ENCODE results near the gene ARMS2.
A peak's percentile ranks its signal among the peaks of the same experiment; 100 is the strongest.

The ARMS2 gene

GRCh38 chr10:122454603-122455080, at the start of gene ARMS2:
Gene ARMS2, plus strand, starts transcription at chr10:122454653. Its CDS starts 75 bp downstream, at chr10:122454728.
- TF ChIP-seq ZC3H10 (CRISPR knock-in tag; IDR thresholded peaks at IDR 0.05) (no peak), PPARA (CRISPR knock-in tag; IDR thresholded peaks at IDR 0.05; ENCODE audit: borderline replicate concordance) (no peak), CREB5 (CRISPR knock-in tag; IDR thresholded peaks at IDR 0.05; ENCODE audit: low read depth) (no peak), ESRRG (CRISPR knock-in tag; IDR thresholded peaks at IDR 0.05) (no peak)
- ATAC-seq, result no peak

GRCh38 chr10:122407375-122408125, 46.9 kb upstream of the ARMS2 start:
- no peak for ATAC-seq
- no peak for TF ChIP-seq TSHZ2 (CRISPR knock-in tag; IDR thresholded peaks at IDR 0.05)
- TF ChIP-seq ISL1 (CRISPR knock-in tag; IDR thresholded peaks at IDR 0.05), result peak; percentile 78

- ATAC-seq, result no peak
- TF ChIP-seq ESRRG (CRISPR knock-in tag; IDR thresholded peaks at IDR 0.05) (no peak), PATZ1 (CRISPR knock-in tag; IDR thresholded peaks at IDR 0.05; ENCODE audit: borderline replicate concordance) (no peak), PPARA (CRISPR knock-in tag; IDR thresholded peaks at IDR 0.05; ENCODE audit: borderline replicate concordance) (no peak)
Measured at GRCh38 chr10:122413327-122413726, 41.1 kb upstream of the ARMS2 start.

GRCh38 chr10:122417667-122418066, 36.8 kb upstream of the ARMS2 start:
- ATAC-seq, result peak; percentile 21
- no peak for TF ChIP-seq GLIS3 (CRISPR knock-in tag; IDR thresholded peaks at IDR 0.05)
- no peak for TF ChIP-seq SNAI2 (CRISPR knock-in tag; IDR thresholded peaks at IDR 0.05)
- TF ChIP-seq PPARA (CRISPR knock-in tag; IDR thresholded peaks at IDR 0.05; ENCODE audit: borderline replicate concordance), result no peak
- peak; percentile 78 for TF ChIP-seq TSHZ2 (CRISPR knock-in tag; IDR thresholded peaks at IDR 0.05)
- no peak for TF ChIP-seq ZNF565 (CRISPR knock-in tag; conservative IDR thresholded peaks at IDR 0.05; ENCODE audit: low read depth)
- no peak for TF ChIP-seq CSDC2 (CRISPR knock-in tag; IDR thresholded peaks at IDR 0.05)
- peak; percentile 88 for TF ChIP-seq TCF4 (CRISPR knock-in tag; IDR thresholded peaks at IDR 0.05; ENCODE audit: borderline replicate concordance)
- peak; percentile 73; the same call in 1 of the 2 replicates for TF ChIP-seq ZC3H10 (CRISPR knock-in tag; IDR thresholded peaks at IDR 0.05)
- no peak for TF ChIP-seq ZFP30 (CRISPR knock-in tag; IDR thresholded peaks at IDR 0.05)
- TF ChIP-seq ZFP3 (CRISPR knock-in tag; IDR thresholded peaks at IDR 0.05), result no peak
- TF ChIP-seq ISL1 (CRISPR knock-in tag; IDR thresholded peaks at IDR 0.05), result peak; percentile 95
- peak; percentile 73 for TF ChIP-seq CREB5 (CRISPR knock-in tag; IDR thresholded peaks at IDR 0.05; ENCODE audit: low read depth)
- no peak for TF ChIP-seq TOX (CRISPR knock-in tag; IDR thresholded peaks at IDR 0.05; ENCODE audit: borderline replicate concordance)
- 0 out of 2 replicates have a peak, but pooled peaks have one; percentile 38 for TF ChIP-seq ZNF8 (CRISPR knock-in tag; IDR thresholded peaks at IDR 0.05)
- no peak for TF ChIP-seq POU6F1 (CRISPR knock-in tag; IDR thresholded peaks at IDR 0.05; ENCODE audit: borderline replicate concordance, low read depth)
- TF ChIP-seq OSR1 (CRISPR knock-in tag; IDR thresholded peaks at IDR 0.05), result no peak
- no peak for TF ChIP-seq ESRRG (CRISPR knock-in tag; IDR thresholded peaks at IDR 0.05)
- TF ChIP-seq CSRNP3 (CRISPR knock-in tag; IDR thresholded peaks at IDR 0.05), result peak; percentile 83; the same call in 1 of the 2 replicates
- TF ChIP-seq ZNF70 (CRISPR knock-in tag; IDR thresholded peaks at IDR 0.05), result no peak
